ENCODE measurements around the gene ADAM19.

DNA sequence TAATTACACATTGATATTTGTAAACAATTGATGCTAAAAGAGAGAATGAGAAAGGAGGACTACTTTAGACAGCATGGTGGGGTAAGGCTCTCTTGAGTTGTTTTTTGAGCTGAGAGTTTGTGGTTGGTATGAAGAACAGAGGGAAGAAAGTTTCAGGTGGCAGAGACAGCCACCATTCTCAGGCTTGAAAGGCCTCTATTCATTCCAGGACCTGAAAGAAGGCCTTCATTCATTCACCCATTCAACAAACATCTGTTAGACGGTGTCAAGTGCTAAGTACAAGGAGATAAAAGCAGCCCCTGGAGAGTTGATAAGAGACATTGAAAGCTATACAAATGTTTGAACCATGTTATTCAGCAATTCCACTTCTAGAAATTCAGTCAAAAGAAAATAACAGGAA is 21.7 kb upstream of the ADAM19 start:
- TF ChIP-seq POLR2A (IDR thresholded peaks at IDR 0.05) = no peak
- no peak for TF ChIP-seq POLR2AphosphoS5 (IDR thresholded peaks at IDR 0.05)

Data from breast epithelium (tissue), 3 donors.